GOT3 (cell line): Measurements from ENCODE around the gene TPCN1.

Experiments used
- DNase-seq: peaks from one replicate; lab custom pipeline; 2025; ENCODE audit warnings: mixed read lengths; lab: John Stamatoyannopoulos, UW

The TPCN1 gene

DNA sequence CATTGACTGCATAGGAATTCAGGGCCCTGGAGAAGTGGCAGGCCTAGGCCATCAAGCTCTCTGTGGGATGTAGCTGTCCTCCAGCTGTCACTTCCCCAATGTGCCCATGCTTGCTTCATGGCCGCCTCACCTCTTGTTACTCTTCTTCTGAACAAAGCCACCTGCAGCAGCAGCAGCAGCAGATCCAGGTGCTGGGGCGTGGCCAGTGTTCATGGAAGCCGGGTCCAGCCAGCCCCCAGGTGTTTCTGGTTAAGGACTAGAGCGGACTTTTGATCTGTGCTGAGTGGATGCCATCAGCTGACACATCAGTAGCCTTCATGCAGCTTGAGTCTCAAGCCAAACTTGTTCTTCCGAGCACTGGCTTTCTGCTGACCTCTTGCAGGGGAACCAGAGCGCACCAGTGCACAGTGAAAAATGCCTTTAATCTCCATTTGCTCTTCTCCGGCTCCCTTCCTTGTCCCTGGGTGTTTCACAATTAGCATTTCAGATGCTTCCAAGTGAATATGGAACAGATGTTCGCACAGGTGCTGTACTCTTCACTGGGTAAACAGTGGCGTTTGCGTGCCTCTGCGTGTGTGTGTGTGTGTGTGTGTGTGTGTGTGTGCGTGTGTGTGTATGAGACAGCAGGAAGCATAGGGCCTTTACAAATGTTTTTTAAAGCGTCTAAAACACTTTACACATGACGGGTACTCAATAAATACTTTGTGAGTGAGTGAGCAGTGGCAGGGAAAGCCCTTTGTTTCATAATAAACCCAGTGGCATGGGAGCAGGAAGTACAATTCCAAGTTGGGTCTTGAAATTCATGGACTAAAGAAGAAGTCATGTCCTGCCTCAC lies 20.1 kb downstream of the TPCN1 start:
- no peak for DNase-seq

DNA sequence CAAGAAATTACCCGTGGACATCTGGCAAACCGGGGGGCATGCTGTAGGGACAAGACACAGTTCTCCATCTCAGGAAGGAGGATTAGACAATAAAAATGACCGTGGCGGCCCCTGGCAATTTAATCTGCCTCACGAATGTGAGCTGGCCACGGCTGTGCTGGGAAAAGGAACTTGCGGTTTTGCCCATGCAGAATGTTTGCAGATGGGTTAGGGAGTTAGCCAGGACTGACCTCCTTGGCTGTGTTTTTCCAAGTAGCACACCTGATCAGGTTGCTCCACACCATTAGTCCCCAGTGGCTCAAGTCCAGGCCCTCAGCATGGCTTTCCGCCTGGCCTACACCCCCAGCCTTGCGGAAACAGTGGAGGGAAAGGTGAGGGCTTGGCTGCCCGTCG lies 20.8 kb downstream of the TPCN1 start:
- no peak for DNase-seq

DNA sequence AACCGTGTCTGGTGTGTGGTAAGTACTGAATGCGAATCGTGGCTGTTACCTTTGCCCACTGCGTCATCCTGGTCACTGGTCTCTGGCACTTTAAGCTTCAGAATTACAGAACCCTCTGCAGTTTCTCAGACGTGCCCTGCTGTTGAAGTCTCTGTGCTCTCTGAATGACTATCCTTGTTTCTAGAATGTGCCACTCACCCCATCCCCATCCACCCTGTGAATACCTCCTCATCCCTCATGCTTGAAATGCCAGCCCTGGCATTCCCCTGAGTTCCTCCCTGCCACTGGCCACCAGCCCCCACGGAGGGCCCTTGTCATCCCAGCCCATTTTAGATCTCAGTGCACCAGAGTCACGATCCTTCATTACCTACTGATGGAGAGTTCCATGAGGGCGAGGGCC lies 21.3 kb downstream of the TPCN1 start:
- no peak for DNase-seq

DNA sequence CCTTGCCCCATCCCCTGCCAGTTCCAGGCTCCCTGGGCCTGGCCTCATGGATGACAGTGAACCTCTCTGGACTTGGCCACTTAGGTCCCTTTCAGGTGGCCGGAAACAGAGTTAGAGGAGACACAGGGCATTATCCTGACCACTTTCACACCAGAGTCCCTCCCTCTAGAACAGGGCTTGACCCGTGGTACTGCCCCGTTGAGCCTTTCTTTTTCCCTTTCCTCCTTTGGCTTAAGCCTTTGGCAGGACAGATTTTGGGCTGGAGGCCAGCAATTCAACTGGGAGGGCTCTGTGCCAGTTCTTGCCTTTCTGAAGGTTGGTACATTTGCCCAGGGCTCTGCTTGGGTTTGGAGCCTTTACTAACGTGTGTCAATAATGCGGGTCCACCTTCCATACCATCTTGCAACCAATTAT lies 22.8 kb downstream of the TPCN1 start:
- no peak for DNase-seq

DNA sequence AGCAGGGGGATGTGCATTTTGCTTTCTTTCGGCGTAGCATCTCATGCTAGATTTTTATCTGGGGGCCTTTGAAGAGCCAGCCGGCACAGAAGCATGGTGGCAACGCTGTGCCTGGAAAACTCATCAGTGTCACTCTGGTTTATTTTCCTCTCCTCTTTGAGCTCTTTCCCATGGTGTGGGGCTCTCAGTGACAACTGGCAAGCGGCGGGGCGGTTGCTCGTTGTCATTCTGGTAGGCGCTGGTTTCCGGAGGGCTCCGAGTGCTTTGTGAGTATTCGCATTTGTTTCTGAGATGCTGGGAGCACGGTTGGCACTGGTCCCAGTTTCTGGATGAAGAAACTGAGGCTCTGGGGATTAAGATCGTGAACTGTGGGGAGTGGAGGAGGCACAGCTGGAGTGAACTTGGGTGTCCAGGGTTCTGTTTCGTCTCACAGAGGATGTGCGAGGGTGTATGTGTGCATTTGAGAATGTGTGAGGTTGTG lies 23.3 kb downstream of the TPCN1 start:
- no peak for DNase-seq

DNA sequence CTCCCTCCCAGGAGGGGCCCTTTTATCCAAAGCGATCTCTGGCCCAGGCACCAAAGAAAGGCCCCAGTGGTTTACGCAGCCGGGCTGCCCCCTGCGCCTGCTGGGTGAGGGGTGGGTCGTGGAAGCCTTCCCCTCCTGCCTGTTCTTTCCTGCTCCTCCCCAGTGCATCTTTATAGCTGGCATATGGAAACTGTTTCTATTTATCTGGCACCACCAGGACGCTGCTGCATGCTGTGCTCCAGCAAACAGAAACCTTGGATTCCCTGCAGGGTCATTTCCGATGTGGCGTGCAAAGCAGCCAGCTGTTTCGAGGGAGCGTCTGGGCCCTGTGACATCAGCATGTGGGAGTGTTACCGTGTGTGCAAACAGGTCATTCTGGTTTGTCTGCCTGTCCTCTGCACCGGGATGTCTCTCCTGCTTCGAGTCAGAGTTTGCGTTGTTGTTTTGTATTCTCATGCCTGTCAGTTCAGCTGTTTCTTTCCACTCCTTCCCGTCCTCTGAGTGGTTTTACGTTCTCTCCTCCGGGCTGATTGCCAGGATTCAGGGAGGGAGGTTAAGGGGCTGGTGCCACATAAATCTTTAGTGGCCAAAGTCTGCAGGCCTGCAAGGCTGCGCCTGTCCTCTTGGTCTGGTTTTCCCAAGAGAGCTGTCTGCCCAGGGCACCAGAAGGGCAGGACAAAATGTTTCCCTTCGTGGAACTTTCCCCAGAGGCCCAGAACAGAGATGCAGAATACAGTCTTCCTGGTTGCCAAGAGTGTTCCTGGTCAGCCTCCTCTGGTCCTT lies 24.6 kb downstream of the TPCN1 start:
- no peak for DNase-seq

DNA sequence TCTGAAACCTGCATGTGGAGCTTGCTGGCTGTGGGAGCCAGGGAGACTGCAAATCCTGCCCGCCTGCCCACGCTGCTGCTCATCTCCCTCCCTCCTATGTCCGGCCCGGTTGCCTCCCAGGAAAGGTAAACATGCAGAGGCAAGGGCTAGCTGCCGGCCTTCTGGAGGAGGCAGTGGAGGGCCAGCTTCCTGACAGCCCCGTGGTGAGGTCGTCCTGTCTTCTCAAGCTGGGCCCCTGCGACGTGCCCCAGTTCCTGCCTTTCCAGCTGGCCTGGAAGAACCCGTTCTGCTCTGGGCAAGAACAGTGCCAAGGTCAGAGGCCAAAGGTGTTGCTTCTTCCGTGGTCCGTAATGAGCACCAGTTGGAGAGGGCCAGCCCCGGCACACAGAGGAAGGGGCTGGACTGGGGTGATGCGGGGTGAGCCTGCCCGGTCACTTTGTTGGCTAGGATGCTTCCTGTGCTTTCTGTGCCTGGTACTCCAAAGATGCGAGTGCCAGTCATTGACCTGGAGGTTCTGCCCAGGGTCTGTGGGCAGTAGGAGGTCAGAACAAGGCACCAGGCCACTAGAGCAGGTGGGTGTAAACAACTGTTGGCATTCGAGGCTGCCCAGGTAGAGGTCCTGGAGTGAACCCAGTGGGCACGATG lies 25.3 kb downstream of the TPCN1 start:
- DNase-seq, result no peak

DNA sequence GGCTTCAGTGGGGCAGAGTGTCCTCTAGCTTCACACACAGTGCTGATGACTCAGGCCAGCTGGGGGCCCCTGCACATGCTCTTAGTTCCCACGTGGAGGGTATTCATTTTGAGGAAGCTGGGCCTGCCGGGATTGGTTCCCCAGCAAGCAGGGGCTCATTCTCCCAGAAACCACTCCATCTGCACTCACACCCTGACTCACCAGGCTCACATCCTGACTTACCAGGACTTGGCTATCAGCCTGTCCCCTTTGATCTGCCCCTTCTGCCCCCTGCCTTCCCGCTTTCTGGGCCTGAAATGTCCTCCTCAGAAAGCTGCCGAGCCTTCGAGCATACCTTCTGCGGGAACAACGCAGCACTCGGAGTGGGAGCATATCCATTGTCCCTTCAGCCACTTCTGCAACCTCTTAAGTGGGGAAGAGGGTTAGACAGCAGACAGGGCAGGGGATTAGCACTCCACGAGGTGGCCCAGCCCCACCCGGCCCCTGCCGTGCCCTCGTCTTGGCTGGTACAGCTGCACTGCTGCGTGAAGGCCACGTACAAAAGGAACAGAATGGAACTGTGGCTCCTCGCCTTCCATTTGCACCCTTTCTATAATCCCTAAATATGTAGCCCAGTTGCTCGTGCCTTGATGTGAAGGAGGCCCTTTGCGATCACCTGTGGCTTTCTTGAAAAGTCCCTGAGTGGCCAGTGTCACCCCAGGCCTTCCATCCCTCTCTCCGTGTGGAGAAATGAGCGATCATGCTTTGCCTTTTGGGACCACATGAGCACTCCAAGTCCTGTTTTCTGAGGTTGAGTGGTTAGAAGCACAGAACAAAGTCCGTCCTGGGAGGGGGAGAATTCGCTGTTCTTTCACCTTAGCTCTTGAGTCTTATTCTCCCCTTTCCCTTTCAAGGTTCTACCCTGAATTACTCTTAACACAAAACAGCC lies 26.1 kb downstream of the TPCN1 start:
- no peak for DNase-seq

DNA sequence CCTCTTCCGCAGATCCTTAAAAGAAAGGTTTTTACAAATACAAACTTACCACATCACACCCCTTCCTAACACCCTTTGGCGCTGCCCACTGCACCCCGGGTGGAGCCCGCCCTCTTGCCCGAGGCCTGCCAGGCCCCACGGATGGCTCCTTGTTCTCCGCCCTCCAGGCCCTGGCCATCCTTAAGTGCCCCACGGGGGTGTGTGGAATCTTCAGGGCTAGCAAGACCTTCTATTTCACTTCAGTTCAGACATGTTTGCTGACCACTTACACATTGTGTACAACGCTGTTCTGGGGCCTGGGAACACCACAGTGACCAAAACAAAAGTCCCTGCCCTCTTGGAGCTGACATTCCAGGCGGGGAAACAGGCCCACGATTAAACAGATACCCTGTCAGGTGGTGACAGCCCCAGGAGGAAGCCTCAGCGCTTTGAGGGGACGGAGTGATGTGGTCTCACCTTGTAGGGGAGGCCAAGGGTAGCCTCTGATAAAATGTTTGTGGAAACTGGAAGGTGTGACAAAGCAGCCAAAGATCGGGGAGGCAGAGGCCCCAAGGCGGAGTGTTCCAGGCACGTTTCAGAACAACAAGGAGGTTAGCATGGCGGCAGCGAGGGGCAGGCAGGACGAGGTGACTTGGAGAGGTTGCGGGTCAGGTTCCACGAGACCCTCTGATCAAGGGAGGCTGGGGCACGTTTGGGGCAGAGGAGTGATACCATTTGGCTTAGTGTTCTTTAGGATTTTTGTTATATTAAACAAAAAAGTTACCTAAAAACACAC lies 27.0 kb downstream of the TPCN1 start:
- DNase-seq, result no peak

DNA sequence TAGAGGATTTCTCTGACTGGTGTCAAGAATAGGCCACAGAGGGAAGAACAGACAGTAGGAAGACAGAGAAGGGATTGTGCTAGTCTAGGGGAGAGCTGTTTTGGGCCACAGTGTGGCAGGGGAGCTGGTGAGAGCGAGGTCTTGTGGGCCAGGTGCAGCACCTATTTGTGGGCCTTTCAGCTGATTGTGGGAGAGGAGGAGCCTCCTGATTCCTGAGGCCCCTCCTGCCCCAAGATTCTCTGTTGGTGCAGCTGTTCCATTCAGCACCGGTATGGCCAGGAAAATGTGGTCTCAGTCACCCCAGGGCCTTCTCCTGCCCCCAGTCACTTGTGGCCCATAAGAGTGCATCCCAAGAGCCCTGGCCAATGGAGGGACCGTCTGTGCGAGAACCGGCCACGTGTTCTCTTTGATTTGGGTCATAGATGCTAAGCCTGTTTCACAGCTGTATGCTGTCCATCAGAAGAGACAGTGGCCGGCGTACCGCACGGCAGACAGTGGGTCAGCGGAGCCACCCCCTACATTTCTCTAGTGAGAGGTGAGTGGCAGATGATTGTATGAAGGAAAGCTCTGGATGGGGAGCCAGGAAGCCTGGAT lies 27.7 kb downstream of the TPCN1 start:
- no peak for DNase-seq

DNA sequence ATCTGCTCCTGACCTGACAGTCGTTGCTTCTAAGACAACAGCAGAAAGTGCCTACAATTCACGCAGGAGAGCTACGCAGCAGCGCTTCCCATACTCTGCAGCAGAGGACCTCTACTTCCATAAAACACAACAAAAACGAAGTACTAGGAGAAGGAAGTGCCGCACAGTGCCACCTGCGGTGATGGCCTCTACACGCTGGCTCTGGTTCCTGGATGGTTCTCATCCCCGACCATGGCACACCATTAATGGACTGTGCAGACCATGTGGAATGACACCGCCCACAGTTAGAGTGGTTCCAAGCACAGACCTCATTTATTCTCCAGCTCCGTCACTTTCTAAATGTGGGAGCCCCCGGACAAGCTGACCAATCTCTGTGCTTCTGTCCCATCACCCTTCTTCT lies 28.3 kb downstream of the TPCN1 start:
- no peak for DNase-seq

DNA sequence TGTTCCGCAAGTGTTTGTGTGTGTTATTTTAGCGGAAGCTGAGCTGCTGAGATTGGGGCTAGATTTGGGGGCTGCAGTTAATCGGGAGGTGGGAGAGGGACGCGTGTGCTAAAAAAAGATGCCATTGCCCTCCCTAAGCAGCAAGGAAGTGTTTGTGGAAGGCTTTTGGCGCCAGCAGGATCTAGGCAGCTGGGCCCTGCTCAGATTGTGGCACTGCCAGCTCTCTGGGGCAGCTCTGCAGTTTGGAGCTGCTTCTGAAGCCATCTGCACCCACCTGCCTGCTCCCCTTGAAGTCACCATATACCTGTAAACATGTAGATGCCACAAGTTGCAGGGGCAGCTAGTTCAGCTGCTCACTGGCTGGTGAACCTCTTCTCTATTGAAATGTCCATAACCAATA lies 28.8 kb downstream of the TPCN1 start:
- DNase-seq, result no peak

DNA sequence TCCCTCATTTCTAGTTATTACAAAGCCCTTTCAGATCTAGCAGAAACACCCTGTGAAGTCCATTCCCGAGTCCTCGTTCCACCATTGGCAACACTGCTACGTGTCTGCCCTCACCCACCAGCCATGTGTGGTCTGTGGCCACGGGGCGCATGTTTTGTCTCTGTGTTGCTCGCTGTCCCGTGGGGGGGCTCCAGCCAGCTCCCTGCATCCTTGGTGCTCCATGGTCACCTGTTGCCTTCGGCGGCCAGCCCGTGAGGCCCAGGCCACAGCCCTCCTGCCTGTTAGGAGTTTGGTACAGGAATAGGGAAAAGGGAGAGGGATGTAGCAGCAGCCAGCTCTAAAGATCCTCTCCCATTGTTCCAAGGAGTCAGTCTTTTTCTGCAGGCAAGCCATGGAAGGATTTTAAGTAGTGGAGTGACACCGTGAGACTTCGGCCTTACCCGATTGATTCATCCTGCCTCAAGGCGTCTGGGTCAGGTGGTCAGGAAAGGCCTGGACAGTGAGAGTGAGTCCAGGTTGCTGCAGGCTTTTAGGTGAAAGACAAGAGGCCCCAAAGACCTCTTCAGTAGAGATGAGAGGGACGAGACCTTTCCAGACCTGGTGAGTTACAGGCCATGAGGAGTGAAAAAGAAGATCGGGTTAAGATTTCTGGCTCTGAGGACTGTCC lies 30.3 kb downstream of the TPCN1 start:
- no peak for DNase-seq

DNA sequence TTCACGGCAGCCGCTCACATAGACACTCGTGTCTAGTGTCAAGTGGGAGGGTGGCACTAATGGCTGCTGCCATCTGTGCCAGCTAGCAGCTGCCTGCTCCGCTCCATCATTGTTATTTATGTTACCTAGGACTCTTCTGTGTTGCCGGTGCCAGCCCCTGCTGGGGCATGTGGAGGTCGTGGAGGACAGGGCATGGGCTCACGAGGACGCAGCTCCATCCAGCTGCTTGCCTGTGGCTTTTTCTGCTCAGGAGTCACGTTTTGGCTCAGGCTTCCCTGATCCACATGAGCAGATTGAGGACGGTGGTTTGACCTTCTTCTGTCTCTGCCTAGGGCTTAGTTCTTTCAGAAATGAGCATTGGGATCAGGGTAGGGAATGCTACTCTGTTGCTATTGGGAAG lies 31.2 kb downstream of the TPCN1 start:
- no peak for DNase-seq

DNA sequence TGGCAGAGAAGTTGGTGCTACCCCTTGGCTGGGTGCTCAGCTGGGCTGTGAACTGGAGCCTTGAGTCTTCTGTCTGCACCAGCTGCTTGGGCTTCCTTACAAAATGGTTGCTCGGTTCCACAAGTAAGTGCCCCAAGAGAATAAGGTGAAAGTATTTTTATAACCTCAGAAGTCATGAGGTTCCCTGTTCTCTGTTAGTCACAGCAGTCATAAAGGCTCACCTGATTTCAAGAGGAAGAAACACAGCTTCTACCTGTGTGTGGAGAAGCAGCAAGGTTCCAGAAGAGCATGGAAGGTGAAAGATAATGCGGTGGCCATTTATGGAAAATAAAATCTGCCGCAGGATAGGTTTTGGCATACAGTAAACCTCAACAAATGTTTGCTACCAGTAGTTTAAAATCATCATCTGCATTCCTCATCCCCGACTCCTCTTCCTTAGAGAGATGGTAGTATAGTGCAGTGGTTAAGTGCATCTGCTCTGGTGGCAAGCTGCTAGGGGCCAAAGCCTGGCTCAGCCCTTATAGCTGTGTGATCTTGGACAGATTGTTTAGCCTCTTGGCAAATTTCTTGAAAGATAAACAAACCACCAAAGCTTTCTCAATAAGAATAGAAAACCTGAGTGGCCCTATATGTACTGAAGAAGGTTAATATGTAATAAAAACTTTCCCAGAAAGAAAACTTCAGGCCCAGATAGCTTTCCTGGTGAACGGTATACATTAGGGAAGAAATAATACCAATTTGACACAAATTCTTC lies 32.4 kb downstream of the TPCN1 start:
- DNase-seq, result no peak

DNA sequence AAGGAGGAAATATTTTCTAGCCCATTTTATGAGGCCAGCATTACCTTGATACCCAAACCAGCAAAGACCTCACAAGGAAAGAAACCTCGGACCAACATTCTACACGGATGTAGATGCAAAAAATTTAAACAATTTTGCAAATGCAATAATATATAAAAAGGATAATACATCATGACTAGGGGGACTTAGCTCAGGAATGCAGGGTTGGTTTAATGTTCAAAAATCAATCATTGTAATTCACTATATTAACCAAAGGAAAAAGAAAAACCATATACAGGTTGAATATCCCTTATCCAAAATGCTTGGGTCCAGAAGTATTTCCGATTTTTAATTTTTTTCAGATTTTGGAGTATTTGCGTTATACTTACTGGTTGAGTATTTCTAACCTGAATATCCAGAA lies 33.0 kb downstream of the TPCN1 start:
- no peak for DNase-seq

DNA sequence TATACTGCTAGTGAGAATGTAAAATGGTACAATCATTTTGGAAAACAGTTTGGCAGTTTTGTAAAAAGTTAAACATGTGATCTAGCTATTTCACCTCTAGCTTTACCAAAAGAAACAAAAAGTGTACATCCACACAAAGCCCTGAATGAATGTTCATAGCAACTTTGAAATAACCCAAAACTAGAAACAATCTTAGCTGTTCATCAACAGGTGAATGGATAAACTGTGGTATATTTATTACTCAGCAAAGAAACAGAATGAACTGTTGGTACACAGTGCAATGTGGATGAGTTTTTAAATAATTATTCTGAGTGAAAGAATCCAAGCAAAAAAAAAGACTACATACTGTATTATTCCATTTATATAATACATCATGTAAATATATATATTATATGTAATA lies 36.3 kb downstream of the TPCN1 start:
- no peak for DNase-seq

DNA sequence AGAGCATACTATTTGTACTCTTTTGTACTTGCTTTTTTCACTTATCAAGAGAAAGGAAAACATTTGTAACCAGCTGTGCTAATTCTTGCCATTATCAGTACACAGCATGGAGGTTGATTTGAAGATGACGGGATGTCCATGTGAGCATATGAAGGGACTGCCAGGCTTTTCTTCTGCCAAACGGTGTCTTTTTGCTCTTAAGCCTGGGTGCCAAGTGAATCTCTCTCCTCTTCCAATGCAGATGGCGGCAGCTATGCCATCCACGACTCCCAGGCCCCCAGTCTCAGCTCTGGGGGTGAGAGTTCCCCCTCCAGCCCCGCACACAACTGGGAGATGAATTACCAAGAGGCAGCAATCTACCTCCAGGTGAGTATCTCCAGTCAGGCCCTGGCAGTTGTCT lies 38.9 kb downstream of the TPCN1 start:
- no peak for DNase-seq

DNA sequence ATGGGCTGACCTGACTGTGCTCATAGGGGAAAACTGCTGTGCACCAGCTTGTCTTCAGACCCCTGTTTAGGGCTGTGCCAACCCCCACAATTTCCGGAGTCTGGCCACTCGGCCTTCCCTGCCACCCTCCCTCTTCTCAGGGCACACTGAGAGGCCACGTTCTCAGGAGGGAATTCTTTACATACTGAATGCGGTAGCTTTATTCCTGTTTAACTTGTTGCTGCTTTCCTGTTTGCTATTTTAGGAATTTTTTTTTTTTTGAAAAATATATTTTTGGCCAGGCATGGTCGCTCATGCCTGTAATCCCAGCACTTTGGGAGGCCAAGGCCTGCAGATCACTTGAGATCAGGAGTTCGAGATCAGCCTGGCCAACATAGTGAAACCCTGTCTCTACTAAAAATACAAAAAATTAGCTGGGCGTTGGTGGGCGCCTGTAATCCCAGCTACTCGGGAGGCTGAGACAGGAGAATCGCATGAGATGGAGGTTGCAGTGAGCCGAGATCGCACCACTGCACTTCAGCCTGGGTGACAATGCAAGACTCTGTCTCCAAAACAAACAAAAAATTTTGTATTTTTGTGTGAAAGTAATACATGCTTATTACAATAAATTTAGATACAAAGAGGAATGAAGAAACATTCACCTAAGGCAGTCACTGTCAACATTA lies 39.5 kb downstream of the TPCN1 start:
- no peak for DNase-seq
